MCF 10A (cell line): ENCODE results near the gene ABCF2. TPM values are rescaled to one million over a fixed set of nuclear protein-coding genes. Genes with fewer than 3 reads are reported as not detected.

Experiments used
- BruUV-seq: library from RNA; stranded (reverse); fragments of 400-500 nt; replicated peaks from 2 replicates; lab custom pipeline; 2021; lab: Mats Ljungman, UMichigan
- CTCF ChIA-PET: fragments of 300-600 bp; sonication (Branson Sonifier 250); formaldehyde crosslinking; extraction: SDS; loops from one replicate; lab custom pipeline; 2021; ENCODE audit warnings: antibody characterized with exemption, inconsistent platforms; lab: Yijun Ruan, JAX
- POLR2A ChIA-PET: fragments of 300-600, 350-650 bp; sonication (Branson Sonifier 250); formaldehyde crosslinking; extraction: SDS; loops from one replicate; lab custom pipeline; 2020; ENCODE audit warnings: antibody characterized with exemption, inconsistent platforms; lab: Yijun Ruan, JAX
- DNase-seq: peaks from one replicate; pipeline ENCODE4 v3.0.0-alpha.2; 2018; ENCODE audit not compliant: unreplicated experiment
- H3K27ac Mint-ChIP-seq: one replicate; pipeline ENCODE4 v1.8.0; 2022; ENCODE audit warnings: mild to moderate bottlenecking, low read depth, mixed read lengths; ENCODE audit not compliant: unreplicated experiment
- H3K27me3 Mint-ChIP-seq: one replicate; pipeline ENCODE4 v1.8.0; 2022; ENCODE audit warnings: mixed read lengths; ENCODE audit not compliant: insufficient read depth, unreplicated experiment
- H3K36me3 Mint-ChIP-seq: one replicate; pipeline ENCODE4 v1.8.0; 2022; ENCODE audit warnings: mild to moderate bottlenecking, moderate library complexity, mixed read lengths; ENCODE audit not compliant: insufficient read depth, unreplicated experiment
- H3K4me1 Mint-ChIP-seq: one replicate; pipeline ENCODE4 v1.8.0; 2022; ENCODE audit warnings: mixed read lengths; ENCODE audit not compliant: insufficient read depth, unreplicated experiment
- H3K4me3 Mint-ChIP-seq: one replicate; pipeline ENCODE4 v1.8.0; 2022; ENCODE audit warnings: mild to moderate bottlenecking, moderate library complexity, mixed read lengths; ENCODE audit not compliant: unreplicated experiment
- H3K9me3 Mint-ChIP-seq: one replicate; pipeline ENCODE4 v1.8.0; 2022; ENCODE audit warnings: mixed read lengths; ENCODE audit not compliant: unreplicated experiment
- CTCF ChIP-seq: fragments of 200-600 bp; IDR thresholded peaks from one replicate; pipeline ENCODE4 v1.8.0; 2022; ENCODE audit warnings: antibody characterized with exemption, mild to moderate bottlenecking; ENCODE audit not compliant: unreplicated experiment
- intact Hi-C: fragments of 100-400 bp; cut with micrococcal nuclease; formaldehyde crosslinking; loops from 2 replicates; pipeline ENCODE4 v1.14.1; 2022
- total RNA-seq: library from RNA; stranded (reverse); gene quantifications from 2 replicates; pipeline ENCODE4 v1.2.3, GENCODE V29; 2022

Gene ABCF2
- total RNA-seq, 1 experiment from 2014 or later, result 72.4 TPM

- intact Hi-C loops, result no loop called here
- no peak for TF ChIP-seq CTCF
- Mint-ChIP-seq H3K4me3 (no peak overlapping the region), H3K27me3 (peaks cover 67% of the 10 kb centered on the region), H3K9me3 (no peaks in the 10 kb centered on the region), H3K4me1 (peaks cover 3% of the 10 kb centered on the region), H3K27ac (no peak overlapping the region), H3K36me3 (no peaks in the 10 kb centered on the region)
- no TSS peak for BruUV-seq
- no peak for DNase-seq
- ChIA-PET CTCF (interaction anchor here (0.9 to 1.2 kb wide), 3 partner anchors 18 to 137 kb away, joined by 3 read pairs; no protein-coding TSS in a partner anchor), POLR2A (no interaction called here)
Observed at GRCh38 chr7:151261529-151261928, 34.5 kb upstream of the ABCF2 start.

GRCh38 chr7:151260883-151261282 lies 33.9 kb upstream of the ABCF2 start:
- TF ChIP-seq CTCF, result no peak
- intact Hi-C loops, result no loop called here
- no TSS peak for BruUV-seq
- Mint-ChIP-seq H3K4me1 (peaks cover 4% of the 10 kb centered on the region), H3K27ac (no peak overlapping the region), H3K9me3 (no peaks in the 10 kb centered on the region), H3K4me3 (no peak overlapping the region), H3K27me3 (peaks cover 73% of the 10 kb centered on the region), H3K36me3 (no peaks in the 10 kb centered on the region)
- CTCF ChIA-PET, result interaction anchor here (0.9 to 1.2 kb wide), 2 partner anchors 17 to 132 kb away, joined by 3 read pairs; no protein-coding TSS in a partner anchor
- DNase-seq, result no peak
- POLR2A ChIA-PET, result no interaction called here

GRCh38 chr7:151260471-151260870 lies 33.5 kb upstream of the ABCF2 start:
- no peak for TF ChIP-seq CTCF
- Mint-ChIP-seq H3K4me3 (no peak overlapping the region), H3K27ac (no peak overlapping the region), H3K4me1 (peaks cover 4% of the 10 kb centered on the region), H3K9me3 (no peaks in the 10 kb centered on the region), H3K27me3 (peaks cover 78% of the 10 kb centered on the region), H3K36me3 (no peaks in the 10 kb centered on the region)
- POLR2A ChIA-PET, result interaction anchor here (0.8 kb wide), 1 partner anchor 17 kb away, joined by 3 read pairs; no protein-coding TSS in a partner anchor
- intact Hi-C loops, result no loop called here
- no TSS peak for BruUV-seq
- CTCF ChIA-PET, result interaction anchor here (1.2 kb wide), 1 partner anchor 132 kb away, joined by 3 read pairs; no protein-coding TSS in a partner anchor
- DNase-seq, result no peak

GRCh38 chr7:151257990-151258389 lies 31.0 kb upstream of the ABCF2 start:
- CTCF ChIA-PET, result interaction anchor here (0.7 to 1.0 kb wide), 5 partner anchors 14 to 1386 kb away, joined by 3 to 4 read pairs (median 3); no protein-coding TSS in a partner anchor
- no TSS peak for BruUV-seq
- POLR2A ChIA-PET, result no interaction called here
- Mint-ChIP-seq H3K4me1 (peaks cover 4% of the 10 kb centered on the region), H3K36me3 (no peaks in the 10 kb centered on the region), H3K27me3 (peaks cover 79% of the 10 kb centered on the region), H3K9me3 (no peaks in the 10 kb centered on the region), H3K4me3 (no peak overlapping the region), H3K27ac (no peak overlapping the region)
- intact Hi-C loops, result no loop called here
- no peak for DNase-seq
- TF ChIP-seq CTCF, result no peak
